GM23338 (cell line): Measurements from ENCODE around the gene SLC44A4. TPM values are rescaled to one million over a fixed set of nuclear protein-coding genes. Genes with fewer than 3 reads are reported as not detected.
"Not testable (repeated sequence)": the region's sequence is repeated elsewhere in the genome, so short reads cannot be mapped to it uniquely, and the experiment has no call there.

ENCODE experiments used
- ATAC-seq: fragments of 200-7000 bp; cut with Tn5 transposase; 3 replicates; pipeline ENCODE4 v1.9.1; 2020
- DNase-seq: peaks from one replicate; pipeline ENCODE4 v3.0.0-alpha.2; 2015; ENCODE audit warnings: low spot score
- H2AFZ ChIP-seq: fragments of 200-600 bp; sonication (generic); 2 replicates; pipeline ENCODE4 v1.8.0; 2016; ENCODE audit warnings: antibody characterized with exemption, mild to moderate bottlenecking, moderate library complexity
- H3F3A ChIP-seq: fragments of 200-600 bp; sonication (generic); replicated peaks from 2 replicates; pipeline ENCODE4 v1.8.0; 2017; ENCODE audit warnings: antibody characterized with exemption, mixed run types, low read depth
- H3K27ac ChIP-seq: fragments of 200-600 bp; sonication (generic); 2 replicates; pipeline ENCODE4 v1.6.1; 2016; ENCODE audit warnings: low read depth
- H3K27me3 ChIP-seq: fragments of 200-600 bp; sonication (generic); 2 replicates; pipeline ENCODE4 v1.8.0; 2016; ENCODE audit warnings: mild to moderate bottlenecking, mixed run types, moderate library complexity; ENCODE audit not compliant: insufficient read depth
- H3K36me3 ChIP-seq: fragments of 200-600 bp; sonication (generic); 2 replicates; pipeline ENCODE4 v1.8.0; 2016; ENCODE audit warnings: mild to moderate bottlenecking; ENCODE audit not compliant: insufficient read depth
- H3K4me1 ChIP-seq: fragments of 200-600 bp; sonication (generic); 2 replicates; pipeline ENCODE4 v1.8.0; 2016; ENCODE audit warnings: mild to moderate bottlenecking, moderate library complexity; ENCODE audit not compliant: insufficient read depth
- H3K4me2 ChIP-seq: fragments of 200-600 bp; sonication (generic); 2 replicates; pipeline ENCODE4 v1.7.1; 2017; ENCODE audit warnings: mixed run types
- H3K4me3 ChIP-seq: fragments of 200-600 bp; sonication (generic); 2 replicates; pipeline ENCODE4 v1.6.1; 2016; ENCODE audit warnings: mixed run types
- H3K79me2 ChIP-seq: fragments of 200-600 bp; sonication (generic); replicated peaks from 2 replicates; pipeline ENCODE4 v1.8.0; 2017; ENCODE audit warnings: mild to moderate bottlenecking; ENCODE audit not compliant: insufficient read depth
- H3K9me2 ChIP-seq: fragments of 200-600 bp; sonication (generic); 2 replicates; pipeline ENCODE4 v1.8.0; 2017; ENCODE audit not compliant: insufficient read depth
- H4K20me1 ChIP-seq: fragments of 200-600 bp; sonication (generic); replicated peaks from 2 replicates; pipeline ENCODE4 v1.8.0; 2017; ENCODE audit warnings: mild to moderate bottlenecking; ENCODE audit not compliant: insufficient read depth
- H3K27ac Mint-ChIP-seq: 2 replicates; pipeline ENCODE4 v1.8.0; 2020; ENCODE audit warnings: inconsistent platforms, mild to moderate bottlenecking, moderate library complexity, mixed read lengths
- H3K27me3 Mint-ChIP-seq: 3 replicates; pipeline ENCODE4 v1.8.0; 2022; ENCODE audit warnings: low read depth, mild to moderate bottlenecking, moderate library complexity, mixed read lengths, inconsistent platforms; ENCODE audit not compliant: insufficient read depth, poor library complexity
- H3K36me3 Mint-ChIP-seq: 3 replicates; pipeline ENCODE4 v1.8.0; 2021; ENCODE audit warnings: low read depth, mild to moderate bottlenecking, inconsistent platforms, moderate library complexity, mixed read lengths
- H3K4me1 Mint-ChIP-seq: 3 replicates; pipeline ENCODE4 v1.8.0; 2020; ENCODE audit warnings: mild to moderate bottlenecking, inconsistent platforms, mixed read lengths
- H3K4me3 Mint-ChIP-seq: 3 replicates; pipeline ENCODE4 v1.8.0; 2021; ENCODE audit warnings: moderate library complexity, mild to moderate bottlenecking, inconsistent platforms, mixed read lengths
- H3K9me3 Mint-ChIP-seq: 3 replicates; pipeline ENCODE4 v1.8.0; 2020; ENCODE audit warnings: moderate library complexity, mild to moderate bottlenecking, inconsistent platforms, mixed read lengths
- CTCF ChIP-seq, 2 experiments: fragments of 200-600 bp in 1 of 2; sonication (generic) in 1 of 2; conservative IDR thresholded peaks; 2 replicates each; pipeline versions ENCODE4 v1.5.1 to v1.6.1; 2016 to 2017; ENCODE audit warnings: antibody characterized with exemption in 2 of 2, low read depth in 2 of 2, mild to moderate bottlenecking in 2 of 2, moderate library complexity in 1 of 2
- POLR2AphosphoS5 ChIP-seq: IDR thresholded peaks from 2 replicates; pipeline ENCODE4 v1.6.1; 2016; ENCODE audit warnings: antibody characterized with exemption, low read depth
- STAT1 ChIP-seq: IDR thresholded peaks from one replicate; pipeline ENCODE4 v1.6.1; 2016; ENCODE audit warnings: antibody characterized with exemption; ENCODE audit not compliant: unreplicated experiment
- polyA plus RNA-seq: library from polyadenylated mRNA; unstranded; fragments of >200 nt; fragmentation: Nextera tagmentation; extraction: Ambion mirVana; gene quantifications from 2 replicates; pipeline ENCODE4 v1.2.1, GENCODE V29; 2016
- total RNA-seq: library from RNA; depleted of rRNA; stranded (reverse); fragments of >200 nt; shearing (Covaris generic); gene quantifications from 2 replicates; pipeline ENCODE4 v1.2.3, GENCODE V29; 2014
- TF ChIP-seq, protein P1 (sequence below): IDR thresholded peaks from one replicate; pipeline ENCODE4 v1.6.1; 2018; ENCODE audit warnings: antibody characterized with exemption; ENCODE audit not compliant: unreplicated experiment

SLC44A4 gene
- total and polyA plus RNA-seq, 2 experiments from 2014 or later = 1.1 to 3.7 TPM

DNA sequence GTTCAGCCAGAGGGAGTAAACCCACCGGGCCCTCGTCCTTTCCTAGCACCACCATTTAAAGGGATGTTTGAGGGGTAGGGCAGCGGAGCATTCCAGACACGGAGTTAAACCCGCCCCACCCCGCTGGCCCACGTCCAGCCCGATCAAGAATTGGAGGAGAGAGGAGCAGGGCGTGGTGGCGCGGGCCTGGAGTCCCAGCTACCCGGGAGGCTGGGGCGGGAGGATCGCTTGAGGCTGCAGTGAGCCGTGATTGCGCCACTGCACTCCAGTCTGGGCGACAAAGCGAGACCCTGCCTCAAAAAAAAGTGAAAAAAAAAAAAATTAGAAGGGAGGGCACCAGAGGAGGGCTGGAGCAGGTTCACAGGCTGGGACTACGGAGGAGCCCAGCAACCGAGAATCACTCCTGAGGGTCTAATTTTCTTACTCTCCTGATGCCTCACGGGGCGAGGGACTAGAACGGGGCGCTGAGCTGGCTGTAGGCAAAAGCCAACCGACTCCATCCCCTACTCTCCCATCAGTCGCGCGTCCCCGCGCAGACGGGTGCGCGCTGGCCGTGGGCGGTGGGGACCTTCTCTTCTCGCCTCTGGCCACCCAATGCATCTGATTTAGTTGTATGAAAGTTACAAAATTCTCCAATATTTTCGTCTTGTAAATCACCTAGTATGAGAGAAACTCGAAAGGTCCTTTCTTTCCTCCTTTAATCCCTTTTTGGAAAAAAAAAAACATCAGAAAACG lies 57.3 kb downstream of the SLC44A4 start:
- Mint-ChIP-seq H3K4me3 (peak overlapping the region; percentile 84), H3K4me1 (peaks cover 49% of the 10 kb centered on the region), H3K27me3 (peaks cover 21% of the 10 kb centered on the region), H3K9me3 (peaks cover 6% of the 10 kb centered on the region; the same call in 1 of the 3 replicates), H3K36me3 (peaks cover 5% of the 10 kb centered on the region; the same call in 1 of the 3 replicates), H3K27ac (peak overlapping the region; percentile 98)
- Histone ChIP-seq H3K4me2 (peak overlapping the region; percentile 88), H3K36me3 (no peaks in the 10 kb centered on the region), H4K20me1 (peaks cover 9% of the 10 kb centered on the region; the same call in 1 of the 2 replicates), H3K79me2 (peaks cover 19% of the 10 kb centered on the region), H3F3A (peaks cover 20% of the 10 kb centered on the region), H3K27me3 (no peaks in the 10 kb centered on the region), H3K9me2 (no peaks in the 10 kb centered on the region), H2AFZ (peak overlapping the region; percentile 92; the same call in 1 of the 2 replicates), H3K4me3 (peak overlapping the region; percentile 70), H3K4me1 (peaks cover 63% of the 10 kb centered on the region), H3K27ac (peak overlapping the region; percentile 88)
- DNase-seq (peak; percentile 68), ATAC-seq (peak; percentile 78)
- TF ChIP-seq, protein P1, sequence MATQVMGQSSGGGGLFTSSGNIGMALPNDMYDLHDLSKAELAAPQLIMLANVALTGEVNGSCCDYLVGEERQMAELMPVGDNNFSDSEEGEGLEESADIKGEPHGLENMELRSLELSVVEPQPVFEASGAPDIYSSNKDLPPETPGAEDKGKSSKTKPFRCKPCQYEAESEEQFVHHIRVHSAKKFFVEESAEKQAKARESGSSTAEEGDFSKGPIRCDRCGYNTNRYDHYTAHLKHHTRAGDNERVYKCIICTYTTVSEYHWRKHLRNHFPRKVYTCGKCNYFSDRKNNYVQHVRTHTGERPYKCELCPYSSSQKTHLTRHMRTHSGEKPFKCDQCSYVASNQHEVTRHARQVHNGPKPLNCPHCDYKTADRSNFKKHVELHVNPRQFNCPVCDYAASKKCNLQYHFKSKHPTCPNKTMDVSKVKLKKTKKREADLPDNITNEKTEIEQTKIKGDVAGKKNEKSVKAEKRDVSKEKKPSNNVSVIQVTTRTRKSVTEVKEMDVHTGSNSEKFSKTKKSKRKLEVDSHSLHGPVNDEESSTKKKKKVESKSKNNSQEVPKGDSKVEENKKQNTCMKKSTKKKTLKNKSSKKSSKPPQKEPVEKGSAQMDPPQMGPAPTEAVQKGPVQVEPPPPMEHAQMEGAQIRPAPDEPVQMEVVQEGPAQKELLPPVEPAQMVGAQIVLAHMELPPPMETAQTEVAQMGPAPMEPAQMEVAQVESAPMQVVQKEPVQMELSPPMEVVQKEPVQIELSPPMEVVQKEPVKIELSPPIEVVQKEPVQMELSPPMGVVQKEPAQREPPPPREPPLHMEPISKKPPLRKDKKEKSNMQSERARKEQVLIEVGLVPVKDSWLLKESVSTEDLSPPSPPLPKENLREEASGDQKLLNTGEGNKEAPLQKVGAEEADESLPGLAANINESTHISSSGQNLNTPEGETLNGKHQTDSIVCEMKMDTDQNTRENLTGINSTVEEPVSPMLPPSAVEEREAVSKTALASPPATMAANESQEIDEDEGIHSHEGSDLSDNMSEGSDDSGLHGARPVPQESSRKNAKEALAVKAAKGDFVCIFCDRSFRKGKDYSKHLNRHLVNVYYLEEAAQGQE = no peak
- TF ChIP-seq POLR2AphosphoS5 = peak; percentile 61; the same call in 1 of the 2 replicates
- no peak for TF ChIP-seq STAT1
- no peak for TF ChIP-seq CTCF (conservative IDR thresholded peaks at IDR 0.05; ENCODE audit: low read depth in 2 of 2)

DNA sequence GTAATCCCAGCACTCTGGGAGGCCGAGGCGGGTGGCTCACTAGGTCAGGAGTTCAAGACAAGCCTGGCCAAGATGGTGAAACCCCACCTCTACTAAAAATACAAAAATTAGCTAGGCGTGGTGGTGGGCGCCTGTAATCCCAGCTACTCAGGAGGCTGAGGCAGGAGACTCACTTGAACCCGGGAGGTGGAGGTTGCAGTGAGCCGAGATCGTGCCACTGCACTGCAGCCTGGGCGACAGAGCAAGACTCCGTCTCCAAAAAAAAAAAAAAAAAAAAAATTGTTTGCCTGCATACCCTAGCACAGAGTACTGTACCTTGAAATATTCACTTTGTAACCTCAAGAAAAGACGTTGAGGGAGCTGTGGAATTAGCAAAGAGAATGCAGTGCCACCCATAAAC lies 58.4 kb downstream of the SLC44A4 start:
- H3K9me3 Mint-ChIP-seq, H4K20me1 ChIP-seq, H3K9me2 ChIP-seq, H3K27me3 ChIP-seq, DNase-seq, H3K36me3 Mint-ChIP-seq, H2AFZ ChIP-seq, H3K4me3 ChIP-seq, H3K36me3 ChIP-seq, H3K27ac ChIP-seq, H3K27ac Mint-ChIP-seq, ATAC-seq: not testable (repeated sequence)
- peaks cover 42% of the 10 kb centered on the region for H3K4me1 Mint-ChIP-seq
- H3F3A ChIP-seq = peaks cover 13% of the 10 kb centered on the region
- H3K27me3 Mint-ChIP-seq = peaks cover 21% of the 10 kb centered on the region
- peaks cover 19% of the 10 kb centered on the region for H3K79me2 ChIP-seq
- peak overlapping the region; percentile 88; the same call in 1 of the 2 replicates for H3K4me2 ChIP-seq
- peaks cover 52% of the 10 kb centered on the region for H3K4me1 ChIP-seq
- H3K4me3 Mint-ChIP-seq = peak overlapping the region; percentile 84; the same call in 1 of the 3 replicates
